ENCODE measurements around the gene TBC1D20.
A peak's percentile ranks its signal among the peaks of the same experiment; 100 is the strongest.
"Not testable (repeated sequence)": the region's sequence is repeated elsewhere in the genome, so short reads cannot be mapped to it uniquely, and the experiment has no call there.

Gene TBC1D20, protein sequence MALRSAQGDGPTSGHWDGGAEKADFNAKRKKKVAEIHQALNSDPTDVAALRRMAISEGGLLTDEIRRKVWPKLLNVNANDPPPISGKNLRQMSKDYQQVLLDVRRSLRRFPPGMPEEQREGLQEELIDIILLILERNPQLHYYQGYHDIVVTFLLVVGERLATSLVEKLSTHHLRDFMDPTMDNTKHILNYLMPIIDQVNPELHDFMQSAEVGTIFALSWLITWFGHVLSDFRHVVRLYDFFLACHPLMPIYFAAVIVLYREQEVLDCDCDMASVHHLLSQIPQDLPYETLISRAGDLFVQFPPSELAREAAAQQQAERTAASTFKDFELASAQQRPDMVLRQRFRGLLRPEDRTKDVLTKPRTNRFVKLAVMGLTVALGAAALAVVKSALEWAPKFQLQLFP

GRCh38 chr20:462199-462991, at the start of gene TBC1D20:
Gene TBC1D20 (minus strand): TSS chr20:462533. CDS start chr20:462405, 128 bp downstream.
- DNase-seq, result peak; percentile 94

- not testable (repeated sequence) for DNase-seq
Measured at GRCh38 chr20:510328-511057, 48.2 kb upstream of the TBC1D20 start.

DNA sequence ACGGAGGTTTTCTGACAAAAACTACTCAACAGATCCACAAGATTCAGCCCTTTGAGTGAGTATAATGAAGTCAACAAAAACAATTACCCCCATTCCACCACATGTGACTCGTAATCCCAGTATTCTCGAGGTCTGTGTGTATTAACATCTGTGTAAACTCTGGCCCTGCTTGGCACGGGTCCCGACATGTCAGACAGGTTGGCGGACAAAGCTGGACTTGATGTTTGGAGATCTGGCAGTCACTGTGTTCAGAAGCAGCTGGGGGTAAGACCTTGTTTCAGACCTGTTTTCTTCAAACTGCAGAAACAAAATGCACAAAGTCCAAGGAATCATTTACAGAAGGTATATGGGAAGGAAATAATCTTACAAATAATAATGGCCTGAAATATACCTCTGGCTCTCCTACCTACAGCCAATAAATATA, 46.0 kb upstream of the TBC1D20 start:
- DNase-seq, result not testable (repeated sequence)

GRCh38 chr20:507761-508332, 45.5 kb upstream of the TBC1D20 start:
- no peak for DNase-seq

- no peak for DNase-seq
Measured at GRCh38 chr20:507006-507758, 44.8 kb upstream of the TBC1D20 start.

- no peak for DNase-seq
Measured at GRCh38 chr20:504632-505075, 42.3 kb upstream of the TBC1D20 start.

- no peak for DNase-seq
Measured at GRCh38 chr20:503048-503737, 40.9 kb upstream of the TBC1D20 start.

GRCh38 chr20:497979-498378, 35.6 kb upstream of the TBC1D20 start:
- no peak for DNase-seq

GRCh38 chr20:496126-496696, 33.9 kb upstream of the TBC1D20 start:
- no peak for DNase-seq

- no peak for DNase-seq
Measured at GRCh38 chr20:492159-492558, 29.8 kb upstream of the TBC1D20 start.

GRCh38 chr20:487655-488054, 25.3 kb upstream of the TBC1D20 start:
- no peak for DNase-seq

- peak; percentile 19 for DNase-seq
Measured at GRCh38 chr20:483815-484644, 21.7 kb upstream of the TBC1D20 start.

DNA sequence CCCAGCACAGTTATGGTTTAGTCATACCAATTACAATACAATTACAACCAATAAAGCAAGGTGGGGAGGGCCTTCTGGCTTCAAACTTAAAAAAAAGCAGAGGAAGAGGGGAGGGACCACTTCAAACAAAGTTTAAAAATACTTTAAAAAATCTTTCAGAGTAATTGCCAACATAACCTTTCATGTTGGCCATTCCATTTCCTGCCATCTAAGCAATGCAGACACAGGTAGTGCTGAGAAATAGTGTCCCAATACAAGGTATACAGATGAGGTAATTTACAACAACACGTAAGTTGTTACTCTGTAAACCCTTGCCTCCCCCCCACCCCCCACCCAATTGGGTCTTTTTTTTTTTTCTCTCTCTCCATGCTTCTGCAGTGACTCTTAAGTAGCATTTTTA, 18.8 kb upstream of the TBC1D20 start:
- DNase-seq, result no peak

DNA sequence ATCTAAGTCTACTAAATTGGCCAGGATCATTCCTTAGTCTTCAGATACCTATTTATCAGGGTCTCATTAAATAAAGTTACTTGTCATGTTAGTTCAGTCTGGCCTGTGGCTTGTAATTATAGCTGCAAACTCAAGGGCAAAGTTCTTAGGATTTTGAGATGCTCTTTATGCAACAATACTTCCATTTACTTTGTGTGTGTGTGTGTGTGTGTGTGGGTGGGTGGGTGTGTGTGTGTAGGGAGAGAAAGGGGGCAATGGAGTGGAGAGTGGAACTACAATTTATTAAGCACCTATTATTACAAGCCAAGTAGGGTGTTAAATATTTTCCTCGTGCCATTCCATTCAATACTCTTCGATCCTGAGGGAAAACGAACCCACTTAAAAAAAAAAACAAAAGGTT, 17.7 kb upstream of the TBC1D20 start:
- DNase-seq, result no peak

DNA sequence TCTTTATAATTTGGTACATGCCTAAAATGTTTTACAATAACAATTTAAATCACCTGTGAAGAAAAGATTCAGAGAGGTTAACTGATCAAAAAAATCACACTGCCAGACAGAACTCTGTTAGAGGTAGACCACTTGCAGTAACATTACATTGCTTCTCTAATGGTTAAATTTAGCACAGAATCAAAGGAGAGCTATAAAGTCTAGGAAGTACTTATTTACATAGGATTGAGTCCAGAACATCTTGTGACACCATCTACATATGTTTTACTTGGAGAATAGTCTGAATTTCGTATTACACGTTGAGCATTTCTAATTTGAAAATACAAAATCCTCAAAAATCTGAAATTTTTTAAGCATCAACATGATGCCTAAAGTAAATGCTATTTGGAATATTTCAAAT, 17.2 kb upstream of the TBC1D20 start:
- no peak for DNase-seq

GRCh38 chr20:478949-479429, 16.7 kb upstream of the TBC1D20 start:
- peak; percentile 68 for DNase-seq

DNA sequence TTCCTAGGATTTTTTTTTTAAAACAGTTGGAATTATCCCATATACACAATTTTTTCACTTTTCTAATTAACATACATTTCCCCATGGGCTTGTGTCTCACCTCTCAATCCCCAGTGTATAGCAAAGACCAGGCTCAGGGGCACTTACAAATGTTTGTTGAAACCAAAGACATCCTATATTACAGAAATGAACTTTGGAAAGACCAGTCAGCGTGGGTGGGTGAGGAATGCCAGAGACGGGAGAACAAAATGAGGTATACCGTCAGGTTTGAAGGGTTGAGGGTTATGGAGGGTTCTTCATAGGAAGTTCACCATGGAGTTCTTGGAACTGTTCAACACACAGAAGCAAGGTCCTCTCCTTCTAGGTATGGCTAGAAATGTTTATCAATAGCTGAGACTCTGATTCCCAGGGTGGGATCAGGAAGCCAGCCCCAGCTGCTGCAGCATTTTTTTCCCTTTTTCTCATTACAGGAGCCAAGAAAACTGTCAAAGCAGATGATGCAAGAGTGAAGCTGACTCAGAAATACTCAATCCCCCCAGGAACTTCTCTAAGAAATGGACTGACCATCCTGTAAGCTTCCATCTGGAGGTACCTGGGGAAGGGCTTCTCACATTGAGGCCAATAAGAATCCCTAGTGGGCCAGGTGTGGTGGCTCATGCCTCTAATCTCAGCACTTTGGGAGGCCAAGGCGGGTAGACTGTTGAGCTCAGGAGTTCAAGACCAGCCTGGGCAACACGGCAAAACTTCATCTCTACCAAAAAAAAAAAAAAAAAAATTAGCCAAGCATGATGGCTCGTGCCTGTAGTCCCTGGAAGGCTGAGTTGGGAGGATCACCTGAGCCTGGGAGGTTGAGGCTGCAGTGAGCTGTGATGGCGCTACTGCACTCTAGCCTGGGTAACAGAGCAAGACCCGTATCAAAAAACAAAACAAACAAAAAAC, 15.9 kb upstream of the TBC1D20 start:
- peak; percentile 19 for DNase-seq

GRCh38 chr20:476561-477249, 14.4 kb upstream of the TBC1D20 start:
- not testable (repeated sequence) for DNase-seq
